ENCODE measurements around the gene VPS51. TPM values are rescaled to one million over a fixed set of nuclear protein-coding genes. Genes with fewer than 3 reads are reported as not detected.

The VPS51 gene
- total and polyA plus RNA-seq, 2 of the 13 experiments (the other 11 are each of a cell fraction or from before 2014, with no cell fraction given): 76.3 to 90.6 TPM

DNA sequence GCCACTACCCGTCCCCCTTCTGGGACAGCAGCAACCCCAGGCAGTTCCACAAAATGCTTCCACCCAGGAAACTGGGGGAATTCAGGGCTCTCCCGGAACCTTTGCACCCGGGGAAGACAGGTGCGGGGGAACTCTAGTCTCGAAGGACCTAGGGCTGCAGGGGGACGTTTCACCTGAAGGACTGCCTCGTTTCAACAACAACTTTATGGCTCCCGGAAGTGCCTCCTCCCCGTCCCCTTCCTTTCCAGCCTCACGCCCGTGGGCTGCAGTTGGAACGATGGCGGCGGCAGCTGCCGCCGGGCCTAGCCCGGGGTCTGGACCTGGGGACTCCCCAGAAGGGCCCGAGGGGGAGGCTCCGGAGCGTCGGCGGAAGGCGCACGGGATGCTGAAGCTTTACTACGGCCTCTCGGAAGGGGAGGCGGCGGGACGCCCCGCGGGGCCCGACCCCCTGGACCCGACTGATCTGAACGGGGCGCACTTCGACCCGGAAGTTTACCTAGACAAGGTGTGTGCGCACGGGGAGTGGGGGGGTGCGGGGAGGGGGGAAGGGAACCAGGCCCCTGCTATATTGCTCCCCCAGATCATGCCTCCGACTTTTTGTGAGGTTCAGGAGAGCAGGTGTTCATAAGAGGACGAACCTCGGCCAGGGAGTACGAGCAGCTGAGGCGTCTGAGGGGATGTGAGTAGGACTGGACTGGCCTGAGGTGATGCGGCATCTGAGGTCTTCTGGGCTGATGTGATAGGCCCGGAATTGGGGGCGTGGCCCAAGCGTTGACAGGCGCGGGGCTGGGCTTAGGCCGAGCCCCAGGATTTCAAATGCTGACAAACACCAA, at the start of gene VPS51 (continued):
- TF ChIP-seq ZNF142 (CRISPR knock-in tag; IDR thresholded peaks at IDR 0.05) (0 out of 2 replicates have a peak, but pooled peaks have one; percentile 40), HOXA3 (CRISPR knock-in tag; IDR thresholded peaks at IDR 0.05) (peak; percentile 94), SPEN (CRISPR knock-in tag; IDR thresholded peaks at IDR 0.05; ENCODE audit: low read depth) (peak; percentile 91; the same call in 1 of the 2 replicates), ZBTB1 (CRISPR knock-in tag; IDR thresholded peaks at IDR 0.05; ENCODE audit: borderline replicate concordance) (no peak), SMC3 (IDR thresholded peaks at IDR 0.05; ENCODE audit: low read length) (no peak), ARID4A (CRISPR knock-in tag; IDR thresholded peaks at IDR 0.05; ENCODE audit: borderline replicate concordance) (peak; percentile 87), MAF1 (CRISPR knock-in tag; IDR thresholded peaks at IDR 0.05; ENCODE audit: borderline replicate concordance) (0 out of 2 replicates have a peak, but pooled peaks have one; percentile 38), ZSCAN29 (CRISPR knock-in tag; conservative IDR thresholded peaks at IDR 0.05) (no peak; the same call in 1 of the 2 replicates), ZBTB14 (CRISPR knock-in tag; IDR thresholded peaks at IDR 0.05) (no peak), ARNT (IDR thresholded peaks at IDR 0.05) (no peak), HNF4G (IDR thresholded peaks at IDR 0.05; ENCODE audit: borderline replicate concordance, low read depth, low read length) (peak; percentile 72; the same call in 1 of the 2 replicates), HNF4G (CRISPR knock-in tag; IDR thresholded peaks at IDR 0.05; ENCODE audit: borderline replicate concordance, low read depth) (no peak), ZNF724P (CRISPR knock-in tag; IDR thresholded peaks at IDR 0.05; ENCODE audit: borderline replicate concordance) (no peak)
- TF ChIP-seq, protein P1, sequence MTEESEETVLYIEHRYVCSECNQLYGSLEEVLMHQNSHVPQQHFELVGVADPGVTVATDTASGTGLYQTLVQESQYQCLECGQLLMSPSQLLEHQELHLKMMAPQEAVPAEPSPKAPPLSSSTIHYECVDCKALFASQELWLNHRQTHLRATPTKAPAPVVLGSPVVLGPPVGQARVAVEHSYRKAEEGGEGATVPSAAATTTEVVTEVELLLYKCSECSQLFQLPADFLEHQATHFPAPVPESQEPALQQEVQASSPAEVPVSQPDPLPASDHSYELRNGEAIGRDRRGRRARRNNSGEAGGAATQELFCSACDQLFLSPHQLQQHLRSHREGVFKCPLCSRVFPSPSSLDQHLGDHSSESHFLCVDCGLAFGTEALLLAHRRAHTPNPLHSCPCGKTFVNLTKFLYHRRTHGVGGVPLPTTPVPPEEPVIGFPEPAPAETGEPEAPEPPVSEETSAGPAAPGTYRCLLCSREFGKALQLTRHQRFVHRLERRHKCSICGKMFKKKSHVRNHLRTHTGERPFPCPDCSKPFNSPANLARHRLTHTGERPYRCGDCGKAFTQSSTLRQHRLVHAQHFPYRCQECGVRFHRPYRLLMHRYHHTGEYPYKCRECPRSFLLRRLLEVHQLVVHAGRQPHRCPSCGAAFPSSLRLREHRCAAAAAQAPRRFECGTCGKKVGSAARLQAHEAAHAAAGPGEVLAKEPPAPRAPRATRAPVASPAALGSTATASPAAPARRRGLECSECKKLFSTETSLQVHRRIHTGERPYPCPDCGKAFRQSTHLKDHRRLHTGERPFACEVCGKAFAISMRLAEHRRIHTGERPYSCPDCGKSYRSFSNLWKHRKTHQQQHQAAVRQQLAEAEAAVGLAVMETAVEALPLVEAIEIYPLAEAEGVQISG (CRISPR knock-in tag; IDR thresholded peaks at IDR 0.05): peak; percentile 96
